NCI-H1694 (cell line): ENCODE measurements around the gene NUDC.
"Not testable (repeated sequence)": the region's sequence is repeated elsewhere in the genome, so short reads cannot be mapped to it uniquely, and the experiment has no call there.

ENCODE experiments used
- DNase-seq: peaks from one replicate; lab custom pipeline; 2025; lab: John Stamatoyannopoulos, UW

The NUDC gene

DNA sequence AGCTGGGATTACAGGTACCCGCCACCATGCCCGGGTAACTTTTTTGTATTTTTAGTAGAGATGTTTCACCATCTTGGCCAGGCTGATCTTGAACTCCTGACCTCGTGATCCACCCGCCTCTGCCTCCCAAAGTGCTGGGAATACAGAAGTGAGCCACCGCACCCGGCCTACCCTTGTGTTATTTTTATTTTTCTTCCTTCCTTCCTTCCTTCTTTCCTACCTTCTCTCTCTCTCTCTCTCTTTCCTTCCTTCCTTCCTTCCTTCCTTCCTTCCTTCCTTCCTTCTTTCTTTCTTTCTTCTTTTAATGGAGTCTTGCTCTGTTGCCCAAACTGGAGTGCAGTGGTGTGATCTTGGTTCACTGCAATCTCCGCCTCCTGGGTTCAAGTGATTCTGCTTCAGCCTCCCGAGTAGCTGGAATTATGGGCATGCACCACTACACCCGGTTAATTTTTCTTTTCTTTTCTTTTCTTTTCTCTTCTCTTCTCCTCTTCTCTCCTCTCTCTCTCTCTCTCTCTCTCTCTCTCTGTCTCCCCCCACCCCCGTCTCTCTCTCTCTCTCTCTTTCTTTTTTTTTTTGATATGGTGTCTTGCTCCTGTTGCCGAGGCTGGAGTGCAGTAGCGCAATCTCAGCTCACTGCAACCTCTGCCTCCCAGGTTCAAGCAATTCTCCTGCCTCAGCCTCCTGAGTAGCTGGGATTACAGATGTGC is 68.0 kb downstream of the NUDC start:
- DNase-seq: not testable (repeated sequence)

DNA sequence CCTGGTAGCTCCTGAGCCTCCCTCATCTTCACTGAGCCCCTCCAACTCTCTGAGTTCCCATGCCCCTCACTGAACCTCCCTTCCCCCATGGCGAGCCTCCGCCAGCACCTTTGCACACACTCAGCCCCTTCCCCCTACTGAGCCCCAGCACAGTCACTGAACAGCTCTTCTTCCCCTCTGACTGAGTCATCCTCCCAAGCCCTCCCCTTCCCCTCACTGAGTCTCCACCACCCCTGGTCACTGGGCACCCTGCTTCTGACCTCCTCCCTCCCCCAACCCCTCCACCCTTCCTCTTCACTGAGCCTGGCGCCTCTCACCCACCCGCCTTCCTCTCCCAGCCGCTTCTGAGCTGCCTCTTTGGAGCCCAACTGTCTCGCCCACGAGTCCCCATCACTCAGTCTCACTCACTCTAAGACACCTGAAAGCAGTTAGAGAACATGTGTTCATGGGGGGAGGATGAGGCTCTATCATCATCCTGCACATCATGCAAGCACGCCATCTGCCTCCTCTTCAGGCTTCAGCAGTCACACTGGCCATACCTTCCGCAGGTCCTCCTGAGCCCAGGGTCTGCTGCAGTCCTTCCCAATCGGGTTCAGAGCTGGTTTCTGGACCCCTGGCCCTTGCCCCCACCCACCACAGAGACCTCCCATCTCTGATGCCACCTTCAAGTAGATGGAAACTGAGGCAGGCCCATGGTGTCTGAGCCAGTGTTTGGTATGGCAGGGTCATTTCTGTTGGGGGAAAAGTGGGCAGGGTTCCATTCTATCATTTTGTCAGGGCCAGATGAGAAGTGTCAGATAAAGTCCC is 70.0 kb downstream of the NUDC start:
- peak; percentile 44 for DNase-seq

DNA sequence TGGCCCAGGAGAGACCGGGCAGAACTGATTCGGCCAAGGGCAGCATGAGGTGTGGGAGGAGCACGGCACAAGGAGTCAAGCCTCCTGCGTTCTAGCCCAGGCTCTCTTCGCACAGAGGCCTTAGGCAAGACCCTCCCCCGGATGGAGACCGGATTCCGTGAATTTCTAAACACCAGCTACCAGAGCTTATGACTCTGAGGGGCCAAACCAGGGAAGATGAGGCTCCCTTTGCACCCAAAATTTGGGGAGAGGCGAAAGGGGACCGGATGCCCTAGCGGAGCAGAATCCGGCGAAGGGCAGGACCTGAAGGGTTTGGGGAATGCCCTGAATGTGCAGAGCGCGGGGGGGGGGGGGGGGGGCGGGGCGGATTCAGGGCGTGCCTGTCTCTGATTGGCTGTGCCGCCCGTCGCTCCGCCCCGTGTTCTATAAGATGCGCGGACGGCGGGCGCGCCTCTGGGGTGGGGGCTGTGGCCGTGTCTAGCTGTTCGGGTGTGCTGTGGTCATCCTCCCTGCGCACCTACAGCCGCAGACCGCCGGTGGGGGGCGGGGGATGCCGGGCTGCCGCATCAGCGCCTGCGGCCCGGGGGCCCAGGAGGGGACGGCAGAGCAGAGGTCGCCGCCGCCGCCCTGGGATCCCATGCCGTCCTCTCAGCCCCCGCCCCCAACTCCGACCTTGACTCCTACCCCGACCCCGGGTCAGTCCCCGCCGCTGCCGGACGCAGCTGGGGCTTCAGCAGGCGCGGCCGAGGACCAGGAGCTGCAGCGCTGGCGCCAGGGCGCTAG is 71.9 kb downstream of the NUDC start, which contains the start of gene TRNP1:
Gene TRNP1, plus strand, starts transcription at position 456 of the 783 bp plus-strand sequence. Its CDS starts 95 bp downstream, at position 551.
- DNase-seq: peak; percentile 45

DNA sequence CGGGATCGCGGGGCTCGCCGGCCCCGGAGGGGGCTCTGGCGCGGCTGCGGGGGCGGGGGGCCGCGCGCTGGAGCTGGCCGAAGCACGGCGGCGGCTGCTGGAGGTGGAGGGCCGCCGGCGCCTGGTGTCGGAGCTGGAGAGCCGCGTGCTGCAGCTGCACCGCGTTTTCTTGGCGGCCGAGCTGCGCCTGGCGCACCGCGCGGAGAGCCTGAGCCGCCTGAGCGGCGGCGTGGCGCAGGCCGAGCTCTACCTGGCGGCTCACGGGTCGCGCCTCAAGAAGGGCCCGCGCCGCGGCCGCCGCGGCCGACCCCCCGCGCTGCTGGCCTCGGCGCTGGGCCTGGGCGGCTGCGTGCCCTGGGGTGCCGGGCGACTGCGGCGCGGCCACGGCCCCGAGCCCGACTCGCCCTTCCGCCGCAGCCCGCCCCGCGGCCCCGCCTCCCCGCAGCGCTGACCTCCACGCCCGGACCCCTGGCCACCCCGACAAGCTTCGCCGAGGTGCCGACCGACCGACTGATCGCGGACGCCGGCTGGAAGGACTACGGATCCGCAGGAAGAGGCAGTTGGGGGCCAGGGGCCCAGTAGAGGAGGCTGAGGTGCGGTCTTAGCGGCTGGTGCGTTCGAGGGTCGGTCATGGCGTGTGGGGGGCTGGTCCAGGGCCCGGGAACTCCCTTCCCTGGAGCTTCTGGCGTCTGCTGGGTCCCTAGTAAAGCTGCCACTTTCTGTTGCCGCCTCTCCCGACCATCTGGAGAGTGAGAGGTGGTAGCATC is 72.7 kb downstream of the NUDC start:
- DNase-seq: no peak

DNA sequence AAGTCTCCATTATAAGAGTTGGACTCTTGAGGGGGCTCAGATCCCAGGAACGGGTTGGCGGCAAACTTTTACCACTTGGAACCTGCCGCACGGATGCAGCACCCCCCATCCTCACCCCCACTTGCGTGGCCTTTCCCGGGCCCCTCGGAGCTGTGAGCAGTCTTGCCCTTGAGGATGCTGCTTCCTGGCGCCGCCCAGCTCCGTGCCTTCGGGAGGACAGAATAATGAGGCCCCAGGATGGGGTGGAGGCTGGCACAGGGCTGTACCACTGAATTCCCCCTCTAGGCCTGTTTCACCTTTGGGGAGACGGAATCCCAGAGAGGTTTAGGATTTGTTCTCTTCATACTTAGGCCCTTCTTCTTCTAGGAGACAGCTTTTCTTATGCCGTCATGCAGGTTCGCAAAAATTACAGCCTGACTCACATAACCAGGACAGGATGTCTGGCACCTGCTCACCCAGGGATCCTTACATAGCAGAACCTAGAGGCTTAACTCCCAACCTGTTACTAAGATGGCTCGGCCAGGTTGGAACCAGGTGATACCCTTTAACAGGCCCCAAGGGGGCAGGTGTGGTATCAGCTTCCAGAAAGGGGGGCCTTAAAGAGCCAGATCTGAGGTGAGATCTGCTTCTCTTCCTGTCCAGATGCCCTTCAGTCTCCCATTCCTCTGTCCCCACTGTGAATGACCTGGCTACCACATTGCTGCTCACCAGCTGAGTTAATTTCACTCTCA is 73.4 kb downstream of the NUDC start:
- DNase-seq: no peak

DNA sequence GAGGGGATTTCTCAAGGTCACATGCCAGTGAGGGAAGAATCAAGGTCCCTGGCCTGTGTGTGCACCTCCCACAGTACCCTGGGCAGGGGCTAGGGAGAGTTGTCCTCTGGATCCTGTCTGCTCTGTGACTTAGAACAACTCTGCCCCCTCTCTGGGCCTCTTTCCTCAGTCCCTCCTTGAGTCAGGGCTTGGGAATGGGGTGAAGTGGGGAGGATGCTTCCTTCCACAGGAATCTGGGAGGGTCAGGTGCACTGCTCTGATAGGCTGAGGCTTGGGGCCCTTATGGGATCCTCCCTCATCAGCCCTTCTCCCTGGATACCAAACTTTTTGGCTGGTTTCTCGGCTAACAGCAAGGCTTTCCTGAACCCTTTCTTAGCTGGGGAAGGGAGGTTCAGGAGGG is 74.5 kb downstream of the NUDC start:
- no peak for DNase-seq
